Right renal cortex interstitium (tissue), 3 donors: ENCODE results near the gene ZDHHC14. TPM values are rescaled to one million over a fixed set of nuclear protein-coding genes. Genes with fewer than 3 reads are reported as not detected.
"Not testable (repeated sequence)": the region's sequence is repeated elsewhere in the genome, so short reads cannot be mapped to it uniquely, and the experiment has no call there.

Source experiments
- DNase-seq, 3 donors: peaks; one replicate each; pipeline ENCODE4 v3.0.0-alpha.2; 2013; ENCODE audit warnings: low read depth in 3 of 3, low spot score in 2 of 3
- polyA plus RNA-seq, 3 donors: library from polyadenylated mRNA; unstranded; fragments of 120-200 nt; gene quantifications; one replicate each; pipeline ENCODE4 v1.2.1, GENCODE V29; 2013; ENCODE audit not compliant: insufficient read length in 3 of 3

Gene ZDHHC14
- polyA plus RNA-seq, 3 donors = 15.9 to 19.5 (median 18.5) TPM

DNA sequence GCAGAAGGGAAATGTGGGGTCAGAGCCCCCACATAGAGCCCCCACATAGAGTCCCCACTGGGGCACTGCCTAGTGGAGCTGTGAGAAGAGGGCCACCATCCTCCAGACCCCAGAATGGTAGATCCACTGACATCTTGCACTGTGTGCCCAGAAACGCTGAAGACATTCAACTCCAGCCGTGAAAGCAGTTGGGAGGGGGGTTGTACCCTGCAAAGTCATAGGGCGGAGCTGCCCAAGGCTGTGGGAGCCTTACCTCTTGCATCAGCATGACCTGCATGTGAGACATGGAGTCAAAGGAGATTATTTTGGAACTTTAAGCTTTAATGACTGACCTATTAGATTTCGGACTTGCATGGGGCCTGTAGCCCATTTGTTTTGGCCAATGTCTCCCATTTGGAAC is 209.7 kb downstream of the ZDHHC14 start:
- not testable (repeated sequence) for DNase-seq

DNA sequence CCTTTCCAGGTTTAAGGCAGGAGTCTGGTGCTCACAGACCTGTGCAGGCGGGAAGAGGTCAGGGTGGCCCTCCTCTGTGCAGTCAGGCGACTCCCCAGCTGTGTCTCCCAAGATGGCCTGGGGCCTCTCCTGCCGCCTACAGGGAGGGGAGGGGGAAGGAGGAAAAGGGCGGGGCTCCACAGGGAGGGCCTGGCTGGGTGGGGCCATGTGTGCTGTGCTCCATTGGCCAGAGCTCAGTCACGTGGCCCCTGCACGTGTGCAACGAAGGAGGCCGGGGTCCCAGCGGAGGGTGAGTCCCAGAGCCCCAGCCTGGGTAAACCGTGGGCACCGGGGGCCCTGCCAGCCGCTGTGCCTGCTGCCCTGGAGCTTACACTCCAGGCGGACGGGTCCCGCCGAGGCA is 211.6 kb downstream of the ZDHHC14 start:
- no peak for DNase-seq

DNA sequence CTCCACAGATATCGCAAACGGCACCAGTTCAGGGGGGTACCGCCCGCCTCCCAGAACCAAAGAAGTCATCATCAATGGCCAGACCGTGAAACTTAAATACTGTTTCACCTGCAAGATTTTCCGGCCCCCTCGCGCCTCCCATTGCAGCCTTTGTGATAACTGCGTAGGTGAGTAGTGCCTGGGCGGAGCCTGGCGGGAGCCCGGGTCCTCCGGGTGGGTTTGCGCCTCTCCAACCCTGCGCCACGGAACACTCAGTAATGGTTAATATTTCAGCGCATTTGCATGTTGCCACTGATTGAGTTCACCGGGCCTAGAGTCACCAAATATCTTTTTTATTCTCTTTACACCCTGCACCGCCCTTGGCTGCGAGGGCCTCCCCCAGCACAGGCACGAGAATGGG is 212.0 kb downstream of the ZDHHC14 start:
- DNase-seq = no peak

DNA sequence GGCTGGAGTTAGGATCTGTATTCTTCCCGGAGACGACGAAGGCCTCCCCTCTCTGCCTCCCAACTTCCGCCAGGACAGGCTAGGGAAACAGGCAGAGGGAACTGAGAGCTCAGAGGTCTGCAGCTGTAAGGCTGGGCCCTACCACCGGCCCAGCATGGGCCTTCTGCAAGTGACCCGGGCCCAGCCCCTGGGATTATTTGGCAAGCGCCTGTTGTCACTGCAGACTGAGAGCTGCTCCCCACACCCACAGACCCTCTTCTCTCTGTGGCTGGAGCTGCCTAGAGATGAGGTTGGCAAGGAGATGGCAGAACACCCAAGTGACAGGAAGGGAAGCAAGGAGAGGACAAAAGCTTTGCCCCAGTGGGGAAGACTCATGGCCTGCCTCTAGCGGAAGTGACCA is 212.6 kb downstream of the ZDHHC14 start:
- DNase-seq = no peak

DNA sequence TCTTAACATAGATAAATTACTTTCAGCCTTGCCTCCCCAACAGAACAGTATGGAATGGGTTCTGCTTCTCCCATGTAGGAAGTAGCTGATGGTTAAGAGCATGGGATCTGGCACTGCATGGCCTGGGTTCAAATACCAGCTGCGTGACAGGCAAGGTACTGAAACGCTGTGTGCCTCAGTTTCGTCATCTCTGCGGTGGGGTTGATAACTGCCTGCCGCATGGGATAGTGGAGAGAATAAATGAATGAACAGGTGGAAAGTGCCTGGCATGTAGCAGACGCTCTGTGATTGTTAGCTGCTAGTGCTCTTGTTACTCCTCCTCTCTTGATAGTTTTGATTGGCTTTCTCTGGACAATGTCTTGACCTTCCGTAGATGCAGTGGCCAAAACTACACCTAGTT is 213.3 kb downstream of the ZDHHC14 start:
- DNase-seq = no peak

DNA sequence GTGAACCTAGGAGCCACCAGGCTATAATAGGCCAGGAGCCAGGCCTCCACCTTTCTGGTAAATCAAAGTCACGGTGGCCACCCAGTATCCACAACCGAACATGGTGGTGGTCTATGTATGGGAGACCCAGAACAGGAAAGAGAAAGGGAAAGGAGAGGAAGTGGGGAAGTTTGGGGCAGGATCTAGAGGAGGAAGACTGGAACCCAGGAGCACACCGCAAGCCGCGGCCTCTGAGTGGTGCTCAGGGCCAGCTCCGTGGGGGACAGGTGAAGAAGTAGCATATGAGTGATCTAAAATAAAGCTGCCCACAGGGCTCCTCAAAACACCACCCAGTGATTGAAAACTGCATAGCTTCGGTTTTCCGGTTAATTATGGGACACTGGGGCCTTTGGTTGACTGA is 214.8 kb downstream of the ZDHHC14 start:
- DNase-seq = no peak

DNA sequence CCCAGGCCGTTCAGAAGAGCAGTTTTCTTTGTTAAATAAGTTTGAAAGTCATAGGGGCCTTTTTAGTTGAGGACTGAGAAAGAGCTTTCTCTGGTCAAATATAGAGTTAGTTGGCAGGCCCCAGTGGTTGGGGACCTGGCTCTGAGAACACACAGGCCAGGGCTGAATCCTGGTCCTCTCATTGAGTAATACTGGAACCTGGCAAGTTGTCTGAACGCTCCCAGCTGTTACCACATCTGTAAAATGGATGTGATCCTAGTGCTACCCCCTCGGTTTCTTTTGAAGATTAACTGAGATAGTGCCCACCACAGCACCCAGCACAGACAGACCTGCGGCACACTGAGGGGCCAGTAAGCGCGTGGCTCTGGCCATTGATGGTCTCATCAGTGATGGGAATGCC is 215.5 kb downstream of the ZDHHC14 start:
- DNase-seq = no peak

DNA sequence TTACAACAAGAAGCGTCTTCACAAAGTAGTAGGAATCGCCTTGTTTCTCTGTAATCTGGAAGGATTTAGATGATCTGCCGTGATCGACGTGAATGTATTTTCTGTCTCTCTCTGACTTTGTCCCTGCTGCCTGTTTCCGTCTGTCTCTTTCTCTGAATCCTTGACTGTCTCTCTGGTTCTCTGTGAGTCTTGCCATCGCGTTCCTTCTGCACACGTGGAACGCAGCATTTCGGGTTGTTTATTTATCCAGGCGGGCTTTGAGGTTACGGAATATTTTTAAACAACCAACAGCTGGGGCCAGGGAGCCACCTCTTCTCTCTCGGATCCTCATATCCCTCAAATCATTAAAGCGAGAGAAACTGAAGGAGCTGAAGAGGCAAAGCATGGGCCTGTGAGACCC is 215.9 kb downstream of the ZDHHC14 start:
- no peak for DNase-seq

DNA sequence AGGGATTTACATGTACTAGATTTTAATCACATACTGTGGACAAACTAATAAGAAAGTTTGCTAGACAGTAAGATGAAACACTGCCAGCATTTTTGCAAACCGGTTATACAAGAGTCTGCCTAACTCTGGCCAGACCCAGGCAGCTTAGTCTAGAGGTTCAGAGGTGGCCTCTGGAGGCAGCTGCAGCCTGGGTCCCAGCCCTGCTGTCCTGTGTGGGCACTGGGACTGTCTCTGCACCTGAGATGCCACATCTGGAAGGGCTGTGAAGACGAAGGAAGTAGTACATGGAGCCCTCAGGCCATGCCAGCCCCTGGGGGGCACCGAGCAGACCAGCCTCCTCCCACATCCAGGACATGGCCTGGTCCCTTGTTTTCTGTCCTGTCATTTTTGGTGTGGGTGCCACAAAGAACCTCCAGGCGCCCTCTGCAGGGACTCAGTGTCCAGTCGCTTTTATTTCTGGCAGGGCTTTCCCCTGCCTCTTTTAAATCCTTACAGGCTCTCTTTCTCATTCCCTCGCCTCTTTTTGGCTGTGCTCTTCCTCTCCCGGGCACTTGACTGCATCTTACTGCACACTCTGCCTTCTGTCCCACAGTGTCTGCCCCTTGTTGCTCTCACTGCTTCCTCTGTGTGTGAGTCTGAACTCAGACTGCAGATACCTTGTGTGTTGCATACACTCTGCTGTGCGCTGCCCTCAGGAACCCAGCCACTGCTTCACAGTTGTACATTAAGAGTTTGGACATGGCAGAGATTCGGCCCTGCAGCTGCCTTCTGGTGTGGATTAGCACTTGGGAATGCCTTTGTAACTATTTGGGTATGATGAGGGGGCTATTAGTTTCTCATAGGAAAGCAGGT is 216.7 kb downstream of the ZDHHC14 start:
- no peak for DNase-seq

DNA sequence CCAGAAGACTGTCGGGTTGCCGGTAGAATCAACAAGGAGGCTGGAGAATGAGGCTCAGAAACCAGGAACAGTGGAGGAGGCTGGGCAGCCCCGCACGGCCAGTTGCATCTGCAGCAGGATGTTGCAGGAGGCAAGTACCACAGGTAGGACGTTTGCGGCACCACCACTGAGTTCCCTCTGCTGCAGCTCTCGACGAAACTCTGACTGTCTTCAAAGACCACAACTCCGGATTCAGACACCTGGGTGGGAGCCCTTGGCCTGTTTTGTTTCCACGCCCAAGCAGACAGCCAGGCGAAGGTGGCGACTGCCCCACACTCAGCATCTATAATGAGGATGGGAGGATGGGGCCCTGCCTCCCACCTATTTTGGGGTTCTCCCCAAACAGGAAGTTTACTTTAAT is 218.2 kb downstream of the ZDHHC14 start:
- no peak for DNase-seq

DNA sequence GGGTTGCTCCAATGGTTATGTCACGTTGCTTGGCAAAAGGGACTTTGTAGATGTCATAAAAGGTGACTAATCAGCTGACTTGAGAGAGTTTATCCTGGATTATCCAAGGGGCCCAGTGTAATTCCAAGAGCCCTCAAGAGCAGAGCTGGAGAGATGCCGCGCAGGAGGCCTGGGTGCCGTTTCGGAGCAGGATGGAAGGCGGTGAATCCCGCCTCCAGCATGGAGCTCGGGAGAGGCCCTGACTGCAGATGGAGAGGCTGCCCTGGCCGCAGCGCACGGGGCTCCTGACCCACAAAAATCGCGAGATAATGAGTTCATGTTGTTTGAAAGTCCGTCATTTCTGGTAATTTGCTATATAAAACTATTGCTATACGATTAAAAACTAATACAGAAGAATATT is 219.8 kb downstream of the ZDHHC14 start:
- DNase-seq = no peak

DNA sequence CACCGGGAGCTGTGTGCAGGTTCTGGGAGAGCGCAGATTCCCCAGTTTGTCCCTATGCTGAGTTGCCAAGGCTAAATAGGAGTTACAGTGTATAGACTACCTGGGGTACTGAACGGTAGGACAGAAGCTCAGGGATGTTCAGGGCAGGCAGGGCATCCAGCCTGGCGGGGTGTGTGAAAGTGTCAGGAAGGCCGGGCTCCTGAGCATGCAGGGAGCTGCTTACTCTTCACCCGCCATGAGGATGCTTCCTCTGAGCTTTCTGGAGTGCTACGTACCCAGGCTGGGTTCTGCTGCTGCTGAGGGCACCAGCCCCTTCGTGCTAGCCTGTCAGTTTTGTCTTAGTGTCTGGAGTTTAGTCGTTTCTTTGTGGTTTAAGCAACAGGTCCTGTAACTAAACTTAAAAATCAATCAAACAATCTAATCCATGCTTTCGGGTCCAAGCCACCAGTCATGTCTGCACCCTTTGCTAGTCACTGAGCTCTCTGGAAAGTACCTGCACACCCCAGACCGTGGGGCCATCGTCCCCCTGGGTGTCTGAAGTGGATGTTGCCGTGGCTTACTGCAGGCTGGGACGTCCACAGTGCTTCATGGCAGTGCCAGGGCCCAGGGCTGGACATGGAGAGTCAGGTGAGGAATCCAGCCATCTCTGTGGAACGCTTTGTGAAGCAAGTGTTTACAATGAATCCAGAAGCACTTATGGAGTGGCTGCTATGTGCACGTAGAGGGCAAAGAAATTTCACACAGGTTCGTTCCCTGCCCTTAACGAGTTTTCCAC is 221.7 kb downstream of the ZDHHC14 start:
- DNase-seq = no peak

DNA sequence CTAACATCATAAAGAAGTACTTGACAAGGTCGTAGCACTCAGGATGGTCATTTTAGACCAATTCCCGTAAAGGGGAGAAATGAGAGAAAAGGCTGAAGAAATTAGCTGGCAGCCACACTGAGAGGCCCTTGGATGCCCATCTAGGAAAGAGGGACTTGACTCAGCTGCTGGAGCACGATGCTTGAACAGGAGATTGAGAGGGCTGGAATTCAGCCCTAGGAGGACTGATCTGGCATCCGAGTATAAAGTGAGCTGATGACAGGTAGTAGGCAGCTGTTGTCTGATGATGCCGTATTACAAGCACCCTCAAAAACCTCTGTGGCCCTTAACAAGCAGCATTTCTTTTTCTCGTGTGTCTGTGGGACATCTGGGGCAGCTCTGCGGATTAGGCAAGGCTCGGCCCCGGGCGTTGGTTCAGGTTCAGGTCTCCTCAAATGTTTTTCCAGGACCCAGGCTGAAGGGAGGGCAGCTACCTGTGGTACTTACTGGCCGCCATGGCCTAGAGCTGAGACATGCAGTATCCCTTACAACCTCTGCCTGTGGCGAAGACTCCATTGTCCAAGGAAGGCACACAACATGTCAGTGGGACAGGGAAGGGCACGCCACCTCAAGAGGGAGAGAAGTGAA is 222.4 kb downstream of the ZDHHC14 start:
- DNase-seq = no peak

DNA sequence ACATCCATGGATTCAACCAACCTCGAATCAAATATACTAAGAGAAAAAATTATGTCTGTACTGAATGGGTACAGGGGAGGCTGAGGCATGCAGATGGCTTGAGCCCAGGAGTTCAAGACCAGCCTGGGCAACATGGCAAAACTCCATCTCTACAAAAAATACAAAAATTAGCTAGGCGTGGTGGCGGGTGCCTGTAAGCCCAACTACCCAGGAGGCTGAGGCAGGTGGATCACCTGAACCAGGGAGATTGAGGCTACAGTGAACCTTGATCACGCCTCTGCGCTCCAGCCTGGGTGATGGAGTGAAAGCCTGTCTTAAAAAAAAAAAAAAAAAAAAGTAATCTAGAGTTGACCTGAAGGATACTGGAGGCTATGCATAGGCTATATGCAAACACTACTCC is 223.0 kb downstream of the ZDHHC14 start:
- DNase-seq = no peak

DNA sequence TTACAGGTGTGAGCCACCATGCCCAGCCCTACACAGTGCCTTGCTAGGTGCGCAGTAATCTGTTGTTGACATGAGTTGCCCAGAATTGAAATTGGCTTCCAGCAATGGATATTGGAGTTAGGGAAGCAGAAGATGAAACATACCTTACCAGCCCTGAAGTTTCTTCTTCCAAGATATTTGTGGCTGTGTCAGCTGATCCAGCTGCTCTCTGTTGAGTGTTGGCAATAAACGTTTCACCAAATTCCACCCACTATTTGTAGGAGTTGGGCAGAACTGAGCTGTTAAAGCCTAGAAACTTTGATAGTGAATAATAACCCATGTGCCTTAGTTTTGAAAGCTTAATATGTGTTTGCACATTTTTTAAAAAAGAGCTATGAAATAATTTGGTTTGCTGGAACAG is 223.8 kb downstream of the ZDHHC14 start:
- DNase-seq = no peak

DNA sequence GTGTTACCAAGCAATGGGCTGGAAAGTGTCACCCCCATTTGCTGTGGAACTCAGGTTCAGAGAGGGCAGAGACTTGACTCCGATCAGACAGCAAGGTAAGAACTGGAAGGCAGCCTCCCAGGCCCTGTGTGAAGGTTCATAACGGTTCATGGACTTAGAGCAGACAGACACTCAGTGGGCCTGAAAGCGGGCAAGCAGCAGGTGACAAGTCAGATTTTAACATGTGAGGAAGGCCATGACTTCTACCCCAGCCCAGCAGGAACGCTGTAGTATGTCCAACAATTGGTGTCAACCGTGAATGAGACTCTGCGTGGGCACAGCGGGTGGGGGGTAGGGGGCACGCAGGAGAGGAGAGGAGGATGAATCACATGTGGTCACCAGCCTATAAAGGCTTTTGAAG is 224.5 kb downstream of the ZDHHC14 start:
- no peak for DNase-seq

DNA sequence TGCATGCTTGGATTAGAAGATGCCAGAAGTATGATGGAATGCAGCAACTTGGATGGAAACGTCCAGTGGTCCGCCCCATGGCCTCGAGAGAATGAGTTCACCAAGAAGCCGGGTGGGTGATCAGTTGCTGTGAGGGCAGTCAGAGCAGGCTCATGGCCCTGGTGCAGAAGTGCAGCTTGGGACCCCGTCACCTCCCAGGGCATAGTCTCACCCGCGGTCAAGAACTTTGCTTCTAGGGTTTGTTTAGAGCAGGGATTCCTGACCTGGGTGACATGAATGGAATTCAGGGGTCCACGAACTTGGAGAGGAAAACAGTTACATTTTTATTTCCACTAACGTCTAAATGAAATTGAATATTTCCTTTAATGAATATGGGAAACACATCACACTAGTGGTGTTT is 225.5 kb downstream of the ZDHHC14 start:
- DNase-seq = no peak

DNA sequence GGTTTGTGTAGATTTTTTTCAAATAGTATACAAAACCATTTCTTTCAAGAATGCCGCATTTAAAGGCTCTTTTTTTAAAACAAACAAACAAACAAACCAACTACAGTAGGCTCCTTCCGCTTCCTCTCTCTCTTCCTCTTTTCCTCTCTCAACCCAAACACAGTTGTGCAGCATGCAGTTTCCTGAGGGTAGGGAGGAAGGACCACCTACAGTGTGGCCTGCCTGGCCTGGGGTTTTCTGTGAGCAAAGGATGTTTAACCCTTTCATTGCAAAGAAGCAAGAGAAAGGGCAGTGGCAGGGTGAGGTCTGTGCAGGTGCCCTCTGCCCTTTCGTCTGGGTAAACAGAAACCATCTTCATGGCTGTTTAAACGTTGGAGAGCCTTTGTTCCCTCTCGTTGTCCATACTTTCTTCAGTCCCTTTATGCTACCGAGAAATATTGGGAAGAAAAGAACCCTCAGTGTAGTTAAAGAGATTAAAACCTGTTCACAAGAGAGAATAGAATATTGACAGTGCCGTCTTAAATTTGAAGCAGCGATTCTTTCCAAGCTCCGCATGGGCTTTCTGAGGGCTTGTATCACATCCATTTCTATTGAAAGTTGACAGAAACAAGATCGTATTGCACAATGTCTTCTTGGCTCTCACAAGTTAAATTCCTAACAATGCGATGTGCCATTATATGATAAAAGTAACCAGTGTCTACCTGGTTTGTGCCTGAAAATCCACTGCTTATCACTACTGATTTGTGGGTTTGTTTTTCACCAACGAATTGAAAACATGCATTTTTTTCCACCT is 226.5 kb downstream of the ZDHHC14 start:
- DNase-seq = no peak

DNA sequence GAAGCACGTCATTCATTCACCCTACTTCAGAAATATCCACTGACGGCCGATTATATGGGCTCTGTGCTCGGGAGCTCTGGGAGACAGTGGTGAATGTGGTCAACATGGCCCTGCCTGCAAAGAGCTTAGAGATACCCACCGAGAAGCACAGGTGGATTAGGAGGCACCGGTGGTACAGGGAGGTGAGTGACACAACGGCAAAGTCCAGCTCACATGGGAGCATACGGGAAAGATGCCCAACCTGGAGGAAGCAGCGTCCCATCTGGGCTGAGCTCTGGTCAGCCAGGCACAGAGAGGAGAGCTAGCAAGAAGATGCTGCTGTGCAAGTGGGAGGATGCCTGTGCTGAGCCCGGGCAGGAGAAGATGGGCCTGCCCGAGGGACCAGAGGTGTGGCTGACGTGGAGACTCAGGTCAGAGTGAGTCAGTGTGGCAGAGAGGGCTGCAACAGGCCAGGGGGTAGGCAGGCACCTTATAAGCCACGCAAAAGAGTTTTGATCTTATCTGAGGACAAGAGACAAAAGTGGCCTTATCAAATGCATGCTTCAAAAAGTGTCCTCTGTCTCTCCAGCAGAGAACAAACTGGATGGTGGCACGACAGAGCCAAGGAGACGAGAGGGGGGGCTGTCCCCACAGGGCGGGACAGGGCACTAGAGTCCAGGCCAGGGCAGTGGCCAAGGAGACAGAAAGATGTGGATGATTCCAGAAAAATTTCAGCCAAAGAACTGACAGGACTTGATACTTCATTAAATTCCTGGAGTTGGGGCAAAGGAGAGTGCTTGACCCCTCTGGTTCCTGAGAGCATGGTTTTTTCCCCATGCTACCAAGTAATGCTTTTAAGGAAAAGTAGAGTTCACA is 227.5 kb downstream of the ZDHHC14 start:
- no peak for DNase-seq

DNA sequence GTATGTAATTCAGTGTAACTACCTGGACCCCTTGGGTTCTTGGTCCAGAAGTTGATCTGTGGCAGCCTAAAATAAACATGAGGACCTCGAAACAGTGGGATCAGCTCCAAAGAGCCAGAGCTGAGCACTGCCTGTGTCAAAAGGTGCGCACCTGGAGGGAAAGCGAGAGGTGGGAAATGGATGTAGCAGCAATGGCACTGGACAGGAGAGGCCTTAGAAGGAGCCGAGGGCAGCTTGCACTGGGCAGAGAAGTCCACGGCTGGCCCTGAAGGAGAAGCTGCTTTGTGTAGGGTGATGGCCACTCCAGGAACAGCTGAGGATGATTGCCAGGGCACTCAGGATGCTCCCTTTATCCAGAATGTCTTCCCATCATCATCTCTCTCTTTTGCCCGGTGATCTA is 228.1 kb downstream of the ZDHHC14 start:
- DNase-seq = no peak
